Mesothelial cell of epicardium (in vitro differentiated cells): ENCODE data around the gene HOXD9. TPM values are rescaled to one million over a fixed set of nuclear protein-coding genes. Genes with fewer than 3 reads are reported as not detected.
A peak's percentile ranks its signal among the peaks of the same experiment; 100 is the strongest.

Source experiments
- DNase-seq, 2 experiments: peaks; one replicate each; pipeline ENCODE4 v3.0.0; 2021; ENCODE audit warnings: low spot score in 2 of 2; ENCODE audit not compliant: unreplicated experiment in 2 of 2
- H3K27ac Mint-ChIP-seq: 2 replicates; pipeline ENCODE4 v1.8.0; 2021; ENCODE audit warnings: mixed read lengths
- H3K27me3 Mint-ChIP-seq: 2 replicates; pipeline ENCODE4 v1.8.0; 2021; ENCODE audit warnings: low read depth, mixed read lengths
- H3K36me3 Mint-ChIP-seq: 2 replicates; pipeline ENCODE4 v1.8.0; 2021; ENCODE audit warnings: mixed read lengths
- H3K4me1 Mint-ChIP-seq: 2 replicates; pipeline ENCODE4 v1.8.0; 2021; ENCODE audit warnings: mixed read lengths
- H3K4me3 Mint-ChIP-seq: 2 replicates; pipeline ENCODE4 v1.8.0; 2021; ENCODE audit warnings: mild to moderate bottlenecking, moderate library complexity, mixed read lengths
- H3K9me3 Mint-ChIP-seq: 2 replicates; pipeline ENCODE4 v1.8.0; 2021; ENCODE audit warnings: mixed read lengths
- total RNA-seq: library from RNA; stranded (reverse); gene quantifications from 3 replicates; pipeline ENCODE4 v1.2.1, GENCODE V29; 2021
- TF ChIP-seq, protein P1 (sequence below): fragments of 200-600 bp; sonication (generic); IDR thresholded peaks from one replicate; pipeline ENCODE4 v1.5.0; 2021; ENCODE audit warnings: antibody characterized with exemption; ENCODE audit not compliant: unreplicated experiment

The HOXD9 gene
- total RNA-seq, 1 donor from 2014 or later, result 1.1 TPM

DNA sequence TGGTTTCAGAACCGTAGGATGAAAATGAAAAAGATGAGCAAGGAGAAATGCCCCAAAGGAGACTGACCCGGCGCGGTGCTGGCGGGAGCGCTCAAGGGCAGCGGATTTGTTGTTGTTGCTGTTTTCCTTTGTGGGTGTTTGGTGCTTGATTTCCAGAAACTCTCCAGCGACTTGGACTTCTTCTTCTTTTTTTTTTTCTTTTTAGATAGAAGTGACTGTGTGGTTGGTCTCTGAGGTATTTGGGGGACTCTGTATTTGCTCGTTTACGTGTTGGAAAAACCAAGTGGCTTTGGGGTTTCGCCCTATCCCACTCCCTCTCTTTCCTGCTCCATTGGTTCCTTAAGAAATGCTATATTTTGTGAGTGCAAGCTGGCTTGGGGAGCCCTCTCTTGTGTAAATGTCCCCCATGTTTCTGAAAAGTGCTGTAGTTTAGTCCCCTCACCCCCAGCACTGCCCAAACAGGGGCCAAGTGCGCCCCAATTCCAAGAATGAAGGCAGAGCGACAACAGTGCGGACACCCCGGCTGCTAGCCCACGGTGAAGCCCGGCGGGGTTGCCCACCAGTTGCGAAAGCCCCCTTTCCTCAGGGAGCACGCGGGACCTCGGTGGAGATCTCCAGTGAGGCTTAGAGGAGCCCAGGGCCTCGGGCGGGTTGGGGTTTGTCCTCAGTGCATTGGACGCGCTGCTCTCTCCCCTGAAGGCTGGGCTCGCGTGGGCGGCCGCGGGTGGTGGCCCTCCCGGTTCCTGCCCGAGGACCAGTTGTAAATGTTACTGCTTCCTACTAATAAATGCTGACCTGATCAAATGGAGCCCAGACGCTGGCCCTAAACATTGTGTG lies 1.8 kb downstream of the HOXD9 start:
- TF ChIP-seq, protein P1, sequence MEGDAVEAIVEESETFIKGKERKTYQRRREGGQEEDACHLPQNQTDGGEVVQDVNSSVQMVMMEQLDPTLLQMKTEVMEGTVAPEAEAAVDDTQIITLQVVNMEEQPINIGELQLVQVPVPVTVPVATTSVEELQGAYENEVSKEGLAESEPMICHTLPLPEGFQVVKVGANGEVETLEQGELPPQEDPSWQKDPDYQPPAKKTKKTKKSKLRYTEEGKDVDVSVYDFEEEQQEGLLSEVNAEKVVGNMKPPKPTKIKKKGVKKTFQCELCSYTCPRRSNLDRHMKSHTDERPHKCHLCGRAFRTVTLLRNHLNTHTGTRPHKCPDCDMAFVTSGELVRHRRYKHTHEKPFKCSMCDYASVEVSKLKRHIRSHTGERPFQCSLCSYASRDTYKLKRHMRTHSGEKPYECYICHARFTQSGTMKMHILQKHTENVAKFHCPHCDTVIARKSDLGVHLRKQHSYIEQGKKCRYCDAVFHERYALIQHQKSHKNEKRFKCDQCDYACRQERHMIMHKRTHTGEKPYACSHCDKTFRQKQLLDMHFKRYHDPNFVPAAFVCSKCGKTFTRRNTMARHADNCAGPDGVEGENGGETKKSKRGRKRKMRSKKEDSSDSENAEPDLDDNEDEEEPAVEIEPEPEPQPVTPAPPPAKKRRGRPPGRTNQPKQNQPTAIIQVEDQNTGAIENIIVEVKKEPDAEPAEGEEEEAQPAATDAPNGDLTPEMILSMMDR, result no peak
- H3K4me3 Mint-ChIP-seq, result peak overlapping the region; percentile 58
- no peak for DNase-seq

DNA sequence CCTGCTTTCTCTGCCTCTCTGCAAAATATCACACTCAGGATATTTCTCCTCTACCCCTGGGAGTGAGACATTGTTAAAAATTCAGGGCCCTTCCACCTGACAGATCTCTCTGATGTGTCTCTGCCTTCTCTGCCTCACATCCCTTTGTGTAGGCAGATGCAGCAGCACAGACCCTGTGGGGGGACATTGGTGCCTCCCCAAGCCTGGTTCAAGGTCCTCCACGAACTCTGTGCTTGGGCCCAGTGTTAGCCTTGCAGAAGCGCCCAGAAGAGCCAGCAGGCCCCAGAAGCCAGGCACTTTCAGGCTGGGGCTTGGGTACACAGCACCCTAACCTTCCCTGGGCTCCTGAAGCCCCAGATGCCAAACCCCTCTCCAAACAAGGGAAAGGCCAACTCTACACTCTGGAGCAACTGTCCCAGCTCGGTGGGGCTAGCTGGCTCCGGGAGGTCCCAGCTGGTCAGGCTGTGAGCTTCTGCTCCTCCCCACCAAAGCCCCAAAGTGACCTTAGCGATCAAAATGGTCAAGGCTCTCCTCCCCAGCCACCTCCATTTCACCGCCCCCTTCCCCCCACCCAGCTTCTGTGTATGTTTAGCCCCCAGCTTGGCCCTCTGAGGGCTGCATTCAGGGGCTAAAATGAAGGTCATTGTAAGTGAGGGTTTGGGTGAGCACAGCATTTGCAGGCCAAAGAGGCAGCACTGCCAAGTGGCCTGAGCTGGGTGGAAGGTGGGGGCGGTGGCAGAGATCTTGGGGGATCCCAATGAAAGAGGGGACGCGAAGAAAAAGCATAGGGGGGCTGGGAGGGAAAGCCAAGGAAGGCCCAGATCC lies 2.6 kb downstream of the HOXD9 start:
- Mint-ChIP-seq H3K9me3 (no peaks in the 10 kb centered on the region), H3K4me3 (no peak overlapping the region), H3K27me3 (peaks cover 95% of the 10 kb centered on the region), H3K36me3 (no peaks in the 10 kb centered on the region), H3K4me1 (peaks cover 19% of the 10 kb centered on the region), H3K27ac (no peak overlapping the region)
- TF ChIP-seq, protein P1, result no peak
- no peak for DNase-seq

More for the DNA sequence above, 1.8 kb downstream of the HOXD9 start:
- Mint-ChIP-seq H3K27ac (no peak overlapping the region), H3K9me3 (no peaks in the 10 kb centered on the region), H3K4me1 (peaks cover 19% of the 10 kb centered on the region), H3K36me3 (no peaks in the 10 kb centered on the region), H3K27me3 (peaks cover 98% of the 10 kb centered on the region)

DNA sequence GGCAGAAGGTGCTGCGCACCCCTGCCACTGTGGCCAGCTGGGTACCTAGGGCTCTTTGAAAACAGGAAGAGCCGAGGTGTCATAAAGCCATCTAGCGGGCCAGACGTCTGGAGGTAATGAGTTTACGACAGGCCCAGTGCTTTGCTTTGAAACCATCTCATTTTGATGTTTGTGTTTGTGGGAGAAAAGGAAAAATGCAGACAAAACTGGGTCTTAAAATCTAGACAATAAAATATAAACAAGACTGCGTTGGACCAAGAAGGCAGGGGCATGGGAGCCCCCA lies 3.2 kb downstream of the HOXD9 start:
- no peak for DNase-seq
- TF ChIP-seq, protein P1, result no peak
- peaks cover 21% of the 10 kb centered on the region for H3K4me1 Mint-ChIP-seq
- H3K27me3 Mint-ChIP-seq, result peaks cover 91% of the 10 kb centered on the region
- no peaks in the 10 kb centered on the region for H3K36me3 Mint-ChIP-seq
- H3K4me3 Mint-ChIP-seq, result no peak overlapping the region
- H3K9me3 Mint-ChIP-seq, result no peaks in the 10 kb centered on the region
- H3K27ac Mint-ChIP-seq, result no peak overlapping the region

DNA sequence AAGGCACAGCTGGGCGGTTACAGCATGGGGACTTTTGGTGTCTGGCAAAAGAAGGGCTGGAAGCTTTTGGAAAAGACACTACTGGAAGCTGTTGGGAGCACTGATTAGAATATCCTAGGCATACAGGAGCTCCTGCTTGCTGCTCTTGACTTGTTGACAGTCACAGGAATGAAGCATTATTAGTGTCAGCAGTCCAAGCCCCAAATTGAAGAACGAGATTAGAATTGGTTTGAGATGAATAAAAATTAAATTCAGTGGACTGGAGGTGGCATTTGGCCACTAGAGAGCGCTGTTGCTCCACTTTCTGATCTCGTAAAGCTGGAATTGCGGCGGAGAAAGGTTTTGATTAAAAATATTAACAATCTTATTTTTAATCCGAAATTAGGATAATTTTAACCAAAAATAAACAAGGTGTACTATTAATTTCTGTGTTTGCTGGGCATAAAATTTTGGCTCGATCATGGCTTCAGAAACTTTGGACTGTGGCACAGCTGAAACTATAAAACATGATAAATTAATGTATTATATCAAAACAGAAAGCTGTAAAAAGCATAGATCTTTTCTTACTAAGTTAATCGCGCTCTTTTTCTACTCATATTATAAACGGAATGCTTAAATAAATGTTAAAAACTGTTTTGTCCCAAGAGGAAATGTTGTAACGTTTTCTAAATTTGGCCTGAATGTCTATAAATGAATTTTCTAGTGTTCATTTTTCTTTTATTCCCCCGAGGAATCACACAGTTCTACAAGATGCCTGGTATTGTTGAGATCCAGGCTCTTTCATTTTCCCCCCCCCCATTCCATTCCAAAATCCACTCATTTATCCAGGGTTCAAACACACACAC lies 4.6 kb downstream of the HOXD9 start:
- TF ChIP-seq, protein P1, result peak; percentile 92
- peaks cover 91% of the 10 kb centered on the region for H3K27me3 Mint-ChIP-seq
- peaks cover 23% of the 10 kb centered on the region for H3K4me1 Mint-ChIP-seq
- H3K9me3 Mint-ChIP-seq, result no peaks in the 10 kb centered on the region
- H3K36me3 Mint-ChIP-seq, result no peaks in the 10 kb centered on the region
- DNase-seq, result peak in 1 of 2 experiments; percentile 84
- no peak overlapping the region for H3K4me3 Mint-ChIP-seq
- H3K27ac Mint-ChIP-seq, result no peak overlapping the region

DNA sequence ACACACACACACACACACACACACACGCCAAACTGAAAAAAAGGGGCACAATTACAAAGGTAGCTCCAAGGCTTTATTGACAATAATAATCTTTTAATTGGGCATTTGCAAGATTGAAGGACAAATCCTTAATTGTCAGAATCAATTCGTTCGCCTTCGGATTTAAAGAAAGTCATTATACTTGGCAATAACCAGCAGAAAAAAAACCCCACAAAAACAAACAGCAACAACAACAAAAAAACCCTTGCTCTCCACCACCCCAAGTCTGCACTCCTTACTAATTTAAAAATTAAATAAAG lies 5.2 kb downstream of the HOXD9 start:
- Mint-ChIP-seq H3K27me3 (peaks cover 91% of the 10 kb centered on the region), H3K36me3 (no peaks in the 10 kb centered on the region), H3K4me3 (no peak overlapping the region), H3K4me1 (peaks cover 23% of the 10 kb centered on the region), H3K9me3 (no peaks in the 10 kb centered on the region), H3K27ac (no peak overlapping the region)
- no peak for DNase-seq
- TF ChIP-seq, protein P1, result no peak
